IPS-NIHi7 (cell line): ENCODE results near the gene GP5.
A peak's percentile ranks its signal among the peaks of the same experiment; 100 is the strongest.

Source experiments
- DNase-seq: peaks from one replicate; pipeline ENCODE4 v3.0.0; 2012; ENCODE audit warnings: mixed read lengths; ENCODE audit errors: extremely low spot score

GP5 gene

GRCh38 chr3:194375473-194376240 is 23.4 kb downstream of the GP5 start:
- peak; percentile 55 for DNase-seq

GRCh38 chr3:194374935-194375334 is 24.1 kb downstream of the GP5 start:
- no peak for DNase-seq

- DNase-seq: no peak
These were observed 25.2 kb downstream of the GP5 start for GRCh38 chr3:194373899-194374298.

DNA sequence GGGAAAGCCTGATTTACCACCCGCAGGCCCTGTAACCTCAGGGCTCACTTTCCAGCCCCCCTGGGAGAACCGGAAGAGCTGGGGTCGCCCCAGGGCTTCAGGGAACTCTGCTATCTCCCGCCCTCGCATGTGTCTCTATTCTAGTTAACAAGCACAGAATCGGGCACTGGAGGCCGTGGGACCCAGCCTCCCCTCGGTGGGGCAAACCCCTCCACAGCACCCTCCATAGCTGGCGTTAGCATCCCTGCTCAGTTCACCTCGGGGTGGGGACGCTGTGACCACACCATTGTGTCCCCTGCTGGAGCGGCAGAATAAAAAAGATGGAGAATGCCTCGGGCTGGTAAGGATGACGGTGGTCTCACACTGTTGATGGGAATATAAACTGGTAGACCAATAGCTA is 26.0 kb downstream of the GP5 start:
- no peak for DNase-seq

DNA sequence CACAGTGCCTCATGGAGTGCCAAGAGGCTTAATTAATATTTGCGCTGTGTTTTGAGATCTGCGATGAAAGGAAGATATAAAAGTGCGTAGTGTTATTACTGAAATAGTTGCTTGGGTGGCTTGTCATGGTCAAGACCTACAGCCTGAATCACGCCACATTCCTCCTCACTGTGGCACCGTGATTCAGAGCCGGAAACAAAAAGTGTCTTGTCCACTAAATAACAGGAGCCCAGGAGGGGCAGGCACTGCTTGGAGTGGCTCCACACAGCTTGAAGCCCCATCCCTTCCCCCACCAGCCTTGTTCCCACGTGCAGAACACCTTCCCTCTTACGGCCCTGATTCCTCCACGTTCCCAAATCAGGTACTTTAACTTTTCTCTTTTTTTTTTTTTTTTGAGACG is 28.3 kb downstream of the GP5 start:
- DNase-seq: no peak

- DNase-seq: peak; percentile 76
These were observed 29.4 kb downstream of the GP5 start, which contains the start of gene LRRC15 for GRCh38 chr3:194369522-194370279. Gene LRRC15, minus strand, starts transcription at chr3:194369743. Its CDS starts 8,700 bp downstream, at chr3:194361043.

- no peak for DNase-seq
These were observed 30.1 kb downstream of the GP5 start for GRCh38 chr3:194368918-194369317.

GRCh38 chr3:194367992-194368841 is 30.8 kb downstream of the GP5 start:
- no peak for DNase-seq

GRCh38 chr3:194365978-194366490 is 33.0 kb downstream of the GP5 start:
- no peak for DNase-seq

GRCh38 chr3:194365526-194365925 is 33.5 kb downstream of the GP5 start:
- DNase-seq: no peak

- no peak for DNase-seq
These were observed 34.2 kb downstream of the GP5 start for GRCh38 chr3:194364652-194365434.

GRCh38 chr3:194364314-194364651 is 34.8 kb downstream of the GP5 start:
- no peak for DNase-seq

DNA sequence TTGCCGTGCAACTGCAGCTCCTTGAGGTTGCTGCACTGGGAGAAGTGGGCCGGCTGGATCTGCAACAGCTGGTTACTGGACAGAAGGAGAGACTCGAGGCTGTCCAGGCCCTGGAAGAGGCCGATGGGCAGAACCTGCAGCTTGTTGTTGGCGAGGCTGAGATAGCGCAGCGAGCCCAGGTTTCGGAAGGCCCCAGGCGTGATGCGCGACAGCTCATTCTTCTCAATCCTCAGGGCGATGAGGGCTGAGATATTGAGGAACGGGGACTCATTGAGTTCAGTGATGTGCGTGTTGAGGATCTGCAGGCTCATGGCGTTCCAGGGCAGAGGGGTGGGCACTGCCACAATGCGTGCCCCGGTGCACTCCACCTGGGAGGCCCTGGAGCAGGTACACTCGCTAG is 38.5 kb downstream of the GP5 start:
- no peak for DNase-seq

DNA sequence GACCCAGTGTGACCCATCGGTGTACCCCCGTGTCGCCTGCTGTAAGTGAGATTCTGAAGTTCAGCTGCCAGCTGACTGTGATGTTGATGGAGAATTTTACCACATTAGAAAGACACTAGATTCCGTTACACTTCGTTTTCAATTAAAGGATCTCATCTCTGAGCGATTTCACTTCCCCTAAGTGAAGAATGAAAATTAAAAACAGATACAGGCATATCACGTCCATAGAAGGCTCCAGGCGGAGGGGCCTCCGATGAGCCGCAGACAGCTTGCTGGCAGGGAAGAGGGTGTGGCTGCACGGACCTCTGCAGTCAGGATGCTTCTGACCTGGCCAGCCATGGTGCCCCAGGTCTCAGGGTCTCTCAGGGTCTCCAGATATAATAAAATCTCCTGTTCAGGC is 41.4 kb downstream of the GP5 start:
- DNase-seq: no peak

GRCh38 chr3:194355379-194355778 is 43.7 kb downstream of the GP5 start:
- no peak for DNase-seq

- DNase-seq: no peak
These were observed 44.8 kb downstream of the GP5 start for GRCh38 chr3:194354315-194354714.

DNA sequence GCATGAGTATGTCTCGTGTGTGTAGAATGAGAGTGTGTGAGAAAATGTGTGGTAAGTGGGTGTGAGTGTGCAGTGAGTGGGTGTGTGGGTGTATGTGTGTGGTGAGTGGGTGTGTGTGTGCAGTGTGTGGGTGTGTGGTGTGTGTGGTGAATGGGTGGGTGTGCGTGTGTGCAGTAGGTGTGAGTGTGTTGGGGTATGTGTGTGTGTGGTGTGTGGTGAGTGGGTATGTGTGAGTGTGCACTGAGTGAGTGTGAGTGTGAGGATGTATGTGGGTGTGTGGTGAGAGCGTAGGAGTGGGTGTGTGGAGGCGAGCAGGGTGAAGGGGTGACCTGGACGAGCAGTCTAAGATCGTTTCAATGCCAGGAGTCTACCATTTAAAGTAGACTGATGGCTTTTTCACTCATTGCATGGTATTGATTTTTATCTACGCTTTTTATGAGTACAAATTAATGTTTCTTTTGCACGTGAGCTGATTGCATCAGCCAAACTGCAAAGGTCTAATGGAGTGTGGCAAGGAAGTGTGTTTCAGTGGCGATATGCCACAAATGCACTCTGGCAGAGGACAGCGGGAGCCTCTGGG is 46.3 kb downstream of the GP5 start:
- DNase-seq: no peak

GRCh38 chr3:194351952-194352536 is 47.0 kb downstream of the GP5 start:
- DNase-seq: no peak

GRCh38 chr3:194351080-194351672 is 47.9 kb downstream of the GP5 start, which contains the start of gene CPN2:
Gene CPN2, minus strand, starts transcription at chr3:194351328. Its CDS starts 8,626 bp downstream, at chr3:194342702.
- DNase-seq: no peak

DNA sequence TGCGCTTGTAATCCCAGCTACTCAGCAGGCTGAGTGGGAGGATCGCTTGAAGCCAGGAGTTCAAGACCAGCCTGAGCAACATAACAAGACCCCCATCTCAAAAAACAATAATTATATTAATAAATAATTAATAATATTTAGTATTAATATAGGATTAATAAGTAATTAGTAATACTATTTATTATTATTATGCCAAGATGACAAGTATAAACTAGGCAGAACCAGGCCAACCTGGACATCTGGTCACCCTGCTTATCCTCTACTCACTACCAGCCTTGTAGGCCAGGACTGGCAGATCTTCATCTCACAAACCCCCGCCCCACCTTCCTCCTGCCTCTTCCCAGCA is 48.4 kb downstream of the GP5 start:
- no peak for DNase-seq
